IPS-18a (cell line): ENCODE data around the gene OR8D4.
"Not testable (repeated sequence)": the region's sequence is repeated elsewhere in the genome, so short reads cannot be mapped to it uniquely, and the experiment has no call there.

Source experiments
- H3K27ac ChIP-seq: one replicate; pipeline ENCODE4 v1.5.1; 2013; ENCODE audit warnings: low read length
- H3K27me3 ChIP-seq: one replicate; pipeline ENCODE4 v1.6.1; 2013; ENCODE audit warnings: mild to moderate bottlenecking, low read length; ENCODE audit not compliant: control insufficient read depth, insufficient read depth
- H3K36me3 ChIP-seq: one replicate; pipeline ENCODE4 v1.6.1; 2013; ENCODE audit warnings: low read depth, low read length; ENCODE audit not compliant: control insufficient read depth
- H3K4me1 ChIP-seq: one replicate; pipeline ENCODE4 v1.6.1; 2013; ENCODE audit warnings: low read depth, low read length; ENCODE audit not compliant: control insufficient read depth
- H3K4me3 ChIP-seq: one replicate; pipeline ENCODE4 v1.5.1; 2013; ENCODE audit warnings: low read length
- H3K9ac ChIP-seq: one replicate; pipeline ENCODE4 v1.6.1; 2013; ENCODE audit warnings: mild to moderate bottlenecking, low read length, moderate library complexity
- H3K9me3 ChIP-seq: one replicate; pipeline ENCODE4 v1.6.1; 2013; ENCODE audit warnings: low read depth, low read length; ENCODE audit not compliant: control insufficient read depth

OR8D4 gene

DNA sequence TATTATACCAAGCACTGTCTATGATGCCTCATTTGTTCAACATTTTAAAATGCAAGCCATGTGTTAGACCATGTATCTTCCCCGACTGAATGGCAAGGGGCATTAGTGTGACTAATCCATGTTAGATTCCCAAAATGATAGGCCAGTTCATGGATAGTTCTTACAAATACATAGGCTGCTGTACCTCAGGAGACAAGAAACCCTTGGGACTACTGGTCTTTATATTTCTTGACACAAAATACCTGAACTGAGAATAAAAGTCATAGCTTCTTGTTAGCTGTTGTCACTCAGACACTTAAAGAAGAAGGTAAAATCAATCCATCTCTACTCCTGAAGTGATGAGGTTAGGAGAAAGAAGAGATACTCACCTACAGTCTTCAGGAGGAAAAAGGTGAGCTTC, at the start of gene OR8D4:
OR8D4 (plus strand) TSS at position 301 of the 400 bp plus-strand sequence. CDS start 4,265 bp downstream, outside the sequence.
- Histone ChIP-seq H3K9ac (no peak within 1 kb of the TSS), H3K4me1 (peaks cover 6% of the 10 kb centered on the region), H3K4me3 (no peak within 1 kb of the TSS)

DNA sequence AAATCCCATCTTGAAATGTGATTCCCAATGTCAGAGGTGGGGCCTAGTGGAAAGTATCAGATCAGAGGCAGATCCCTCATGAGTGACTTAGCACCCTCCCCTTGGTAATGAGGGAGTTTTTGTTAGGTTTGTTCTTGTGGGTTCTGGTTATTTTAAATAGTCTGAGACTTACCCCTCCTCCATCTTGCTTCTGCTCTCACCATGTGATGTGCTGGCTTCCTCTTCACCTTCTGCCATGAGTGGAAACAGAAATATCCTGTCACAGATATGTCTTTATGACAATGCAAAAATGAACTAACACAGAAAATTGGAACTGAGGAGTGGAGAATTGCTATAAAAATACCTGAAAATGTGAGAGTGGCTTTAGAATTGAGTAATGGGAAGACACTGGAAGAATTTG, 49.6 kb upstream of the OR8D4 start:
- Histone ChIP-seq H3K27me3 (no peaks in the 10 kb centered on the region), H3K4me1 (no peaks in the 10 kb centered on the region), H3K36me3 (no peaks in the 10 kb centered on the region), H3K4me3 (no peak overlapping the region), H3K27ac (no peak overlapping the region), H3K9ac (no peak overlapping the region), H3K9me3 (no peaks in the 10 kb centered on the region)

More for the DNA sequence above, at the start of gene OR8D4:
- no peaks in the 10 kb centered on the region for H3K9me3 ChIP-seq
- H3K36me3 ChIP-seq, result no peaks in the 10 kb centered on the region
- no peak within 1 kb of the TSS for H3K27ac ChIP-seq
- H3K27me3 ChIP-seq, result no peaks in the 10 kb centered on the region

DNA sequence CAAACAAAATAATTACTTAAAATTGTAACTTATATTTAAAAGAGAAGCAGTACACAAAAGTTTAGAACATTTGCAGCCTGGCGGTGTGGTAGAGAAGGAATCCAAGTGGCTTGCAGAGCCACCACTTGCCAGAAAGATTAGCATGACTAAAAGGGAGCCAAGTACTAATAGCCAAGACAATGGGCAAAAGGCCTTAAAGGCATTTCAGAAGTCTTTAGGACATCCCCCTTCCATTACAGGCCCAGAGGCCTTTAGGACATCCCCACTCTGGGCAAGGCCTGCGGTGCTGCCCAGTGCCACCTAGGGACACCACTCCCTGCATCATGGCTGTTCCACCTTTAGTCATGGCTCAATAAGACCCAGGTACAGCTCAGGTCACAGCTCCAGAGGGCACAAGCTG, 48.9 kb upstream of the OR8D4 start:
- no peaks in the 10 kb centered on the region for H3K27me3 ChIP-seq
- no peak overlapping the region for H3K4me3 ChIP-seq
- no peak overlapping the region for H3K27ac ChIP-seq
- no peaks in the 10 kb centered on the region for H3K36me3 ChIP-seq
- no peaks in the 10 kb centered on the region for H3K4me1 ChIP-seq
- no peak overlapping the region for H3K9ac ChIP-seq
- no peaks in the 10 kb centered on the region for H3K9me3 ChIP-seq

DNA sequence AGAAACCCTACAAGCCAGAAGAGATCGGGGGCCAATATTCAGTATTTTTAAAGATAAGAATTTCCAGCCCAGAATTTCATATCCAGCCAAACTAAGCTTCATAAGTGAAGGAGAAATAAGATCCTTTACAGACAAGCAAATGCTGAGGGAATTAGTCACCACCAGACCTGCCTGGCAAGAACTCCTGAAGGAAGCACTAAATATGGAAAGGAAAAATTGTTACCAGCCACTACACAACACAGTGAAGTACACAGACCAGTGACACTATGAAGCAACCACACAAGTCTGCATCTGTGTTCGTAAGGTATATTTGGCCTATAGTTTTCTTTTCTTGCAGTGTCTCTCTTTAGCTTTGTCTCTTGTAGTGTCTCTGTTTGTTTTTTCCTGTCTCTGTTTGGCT, 45.5 kb upstream of the OR8D4 start:
- Histone ChIP-seq H3K4me1 (peaks cover 23% of the 10 kb centered on the region), H3K4me3 (no peak overlapping the region), H3K36me3 (no peaks in the 10 kb centered on the region), H3K9me3 (no peaks in the 10 kb centered on the region), H3K9ac (no peak overlapping the region), H3K27ac (no peak overlapping the region), H3K27me3 (no peaks in the 10 kb centered on the region)

DNA sequence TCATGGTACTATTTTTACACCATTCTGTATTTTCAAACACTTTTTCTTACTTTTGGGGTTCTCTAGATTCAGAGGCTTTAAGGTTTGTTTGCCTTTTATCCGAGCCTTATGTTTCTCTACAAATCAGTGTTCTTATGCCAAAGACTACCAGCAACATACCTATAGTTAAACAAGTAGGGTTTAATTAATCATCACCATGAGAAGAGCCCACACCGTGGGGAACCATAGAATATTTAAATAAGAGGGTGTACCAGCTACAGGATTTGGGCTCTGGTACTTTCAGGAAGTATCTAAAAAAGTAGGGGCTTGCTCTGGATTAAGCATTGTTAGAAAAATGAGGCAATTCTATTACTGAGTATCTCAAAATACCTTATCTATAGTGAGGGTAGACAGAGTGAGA, 42.2 kb upstream of the OR8D4 start:
- Histone ChIP-seq H3K27me3 (no peaks in the 10 kb centered on the region), H3K9ac (no peak overlapping the region), H3K9me3 (no peaks in the 10 kb centered on the region), H3K4me3 (peak overlapping the region; percentile 3), H3K4me1 (peaks cover 32% of the 10 kb centered on the region), H3K27ac (no peak overlapping the region), H3K36me3 (no peaks in the 10 kb centered on the region)

DNA sequence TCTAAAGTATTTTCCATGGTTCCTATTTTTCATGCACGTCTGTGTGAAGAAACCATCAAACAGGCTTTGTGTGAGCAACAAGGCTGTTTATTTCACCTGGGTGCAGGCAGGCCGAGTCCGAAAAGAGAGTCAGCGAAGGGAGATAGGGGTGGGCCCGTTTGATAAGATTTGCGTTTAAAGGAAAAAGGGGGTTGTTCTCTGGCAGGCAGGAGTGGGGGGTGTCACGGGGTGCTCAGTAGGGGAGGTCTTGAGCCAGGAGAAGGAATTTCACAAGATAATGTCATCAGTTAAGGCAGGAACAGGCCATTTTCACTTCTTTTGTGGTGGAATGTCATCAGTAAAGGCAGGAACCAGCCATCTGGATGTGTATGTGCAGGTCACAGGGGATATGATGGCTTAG, 36.7 kb upstream of the OR8D4 start:
- H3K4me3 ChIP-seq, H3K36me3 ChIP-seq, H3K9me3 ChIP-seq, H3K27me3 ChIP-seq, H3K27ac ChIP-seq, H3K9ac ChIP-seq: not testable (repeated sequence)
- H3K4me1 ChIP-seq, result peaks cover 19% of the 10 kb centered on the region

DNA sequence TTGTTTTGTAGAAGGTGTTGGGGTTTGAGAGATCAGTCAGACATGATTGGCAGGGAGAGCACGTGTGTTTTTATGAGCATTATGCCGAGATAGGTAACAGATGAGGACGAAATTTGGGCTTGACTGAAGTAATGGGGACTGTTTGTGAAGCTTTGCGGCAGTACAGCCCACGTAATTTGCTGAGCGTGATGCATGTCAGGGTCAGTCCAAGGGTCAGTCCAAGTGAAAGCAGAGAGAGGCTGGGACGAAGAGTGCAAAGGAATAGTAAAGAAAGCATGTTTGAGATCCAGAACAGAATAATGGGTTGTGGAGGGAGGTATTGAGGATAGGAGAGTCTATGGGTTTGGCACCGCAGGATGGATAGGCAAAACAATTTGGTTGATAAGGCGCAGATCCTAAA, 34.2 kb upstream of the OR8D4 start:
- H3K9me3 ChIP-seq, H3K36me3 ChIP-seq, H3K27me3 ChIP-seq, H3K27ac ChIP-seq, H3K4me3 ChIP-seq, H3K9ac ChIP-seq: not testable (repeated sequence)
- H3K4me1 ChIP-seq, result peaks cover 14% of the 10 kb centered on the region

DNA sequence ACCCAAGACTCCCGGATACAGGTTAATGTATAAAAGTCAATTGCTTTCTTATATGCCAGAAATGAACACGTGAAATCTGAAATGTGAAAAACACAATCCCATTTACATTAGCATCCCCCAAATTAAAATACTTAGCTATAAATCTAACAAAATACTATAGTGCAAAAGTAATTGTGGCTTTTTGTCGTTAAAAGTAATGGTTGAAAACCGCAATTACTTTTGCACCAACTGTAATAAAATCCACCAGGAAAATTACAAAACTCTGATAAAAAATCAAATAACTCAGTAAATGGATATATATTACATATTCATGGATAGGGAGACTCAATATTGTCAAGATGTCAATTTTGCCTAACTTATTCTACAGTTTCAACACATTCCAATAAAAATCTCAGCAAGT, 21.1 kb upstream of the OR8D4 start:
- H3K27me3 ChIP-seq, result no peaks in the 10 kb centered on the region
- no peak overlapping the region for H3K4me3 ChIP-seq
- no peaks in the 10 kb centered on the region for H3K9me3 ChIP-seq
- H3K4me1 ChIP-seq, result no peaks in the 10 kb centered on the region
- no peaks in the 10 kb centered on the region for H3K36me3 ChIP-seq
- H3K9ac ChIP-seq, result no peak overlapping the region
- no peak overlapping the region for H3K27ac ChIP-seq

DNA sequence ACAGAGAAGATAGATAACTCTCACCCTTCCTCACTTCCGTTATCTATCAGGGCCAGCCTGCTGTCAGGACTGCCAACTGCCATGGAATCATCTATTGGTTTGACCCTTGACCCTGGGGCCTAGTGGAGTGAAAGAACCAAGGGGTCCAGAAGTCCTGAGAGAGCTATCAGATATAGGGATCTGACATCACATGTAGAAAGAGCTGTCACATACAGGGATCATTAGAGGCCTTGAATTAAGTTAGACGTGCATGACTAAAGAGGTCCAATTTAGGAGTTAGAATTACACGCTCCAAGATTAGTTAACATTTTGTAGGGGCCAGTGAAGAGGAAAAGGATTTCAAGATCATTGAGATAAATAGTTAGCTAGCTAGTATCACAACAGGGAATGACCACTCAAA, 16.4 kb upstream of the OR8D4 start, which contains the start of gene TMEM225:
TMEM225 (minus strand) TSS at position 101 of the 400 bp plus-strand sequence. CDS start 245 bp downstream, outside the sequence.
- Histone ChIP-seq H3K9me3 (no peaks in the 10 kb centered on the region), H3K9ac (no peak within 1 kb of the TSS), H3K27ac (no peak within 1 kb of the TSS), H3K36me3 (no peaks in the 10 kb centered on the region), H3K4me3 (no peak within 1 kb of the TSS), H3K4me1 (no peaks in the 10 kb centered on the region), H3K27me3 (no peaks in the 10 kb centered on the region)

DNA sequence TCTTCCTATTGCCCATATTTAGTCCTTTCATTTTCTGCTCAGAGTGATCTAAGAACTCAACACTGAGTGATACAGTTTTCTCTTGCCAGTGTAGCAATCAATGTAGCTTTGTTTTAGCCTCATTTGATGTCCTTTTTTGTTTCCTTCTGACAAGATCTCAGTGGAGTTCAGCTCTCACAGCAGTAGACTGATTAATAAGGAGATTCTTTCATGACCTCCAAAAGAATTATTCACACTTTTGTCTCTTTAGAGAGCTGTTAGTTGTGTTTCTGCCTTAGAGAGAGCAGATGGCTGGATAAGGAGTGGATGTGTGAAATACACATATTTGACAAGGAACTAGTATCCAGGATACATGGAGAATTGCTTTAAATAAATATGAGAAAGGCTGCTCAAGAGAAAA, 9.9 kb upstream of the OR8D4 start:
- Histone ChIP-seq H3K36me3 (no peaks in the 10 kb centered on the region), H3K9me3 (no peaks in the 10 kb centered on the region), H3K27me3 (no peaks in the 10 kb centered on the region), H3K4me1 (peaks cover 3% of the 10 kb centered on the region), H3K4me3 (no peak overlapping the region), H3K9ac (no peak overlapping the region), H3K27ac (no peak overlapping the region)

DNA sequence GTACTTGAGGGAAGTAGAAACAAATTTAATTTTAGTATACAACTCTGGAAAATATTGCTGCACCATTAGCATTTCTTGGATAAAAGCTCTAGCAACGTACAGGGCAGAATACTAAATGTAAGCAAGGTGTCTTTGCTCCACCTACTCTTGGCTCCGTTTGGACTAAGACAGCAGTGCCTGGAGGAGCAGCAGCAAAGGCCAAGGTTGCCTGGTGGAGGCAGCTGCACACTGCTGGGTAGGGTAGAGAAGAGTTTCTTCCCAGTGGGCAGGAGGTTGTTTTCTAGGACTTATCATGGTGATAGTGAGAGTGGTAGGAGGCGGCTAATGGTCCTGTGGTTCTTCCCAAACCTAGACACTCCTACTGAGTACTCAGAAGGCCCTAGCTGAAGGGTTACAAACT, 2.2 kb upstream of the OR8D4 start:
- H3K9ac ChIP-seq, result no peak overlapping the region
- H3K27ac ChIP-seq, result no peak overlapping the region
- H3K27me3 ChIP-seq, result no peaks in the 10 kb centered on the region
- peaks cover 6% of the 10 kb centered on the region for H3K4me1 ChIP-seq
- H3K36me3 ChIP-seq, result no peaks in the 10 kb centered on the region
- H3K9me3 ChIP-seq, result no peaks in the 10 kb centered on the region
- no peak overlapping the region for H3K4me3 ChIP-seq

DNA sequence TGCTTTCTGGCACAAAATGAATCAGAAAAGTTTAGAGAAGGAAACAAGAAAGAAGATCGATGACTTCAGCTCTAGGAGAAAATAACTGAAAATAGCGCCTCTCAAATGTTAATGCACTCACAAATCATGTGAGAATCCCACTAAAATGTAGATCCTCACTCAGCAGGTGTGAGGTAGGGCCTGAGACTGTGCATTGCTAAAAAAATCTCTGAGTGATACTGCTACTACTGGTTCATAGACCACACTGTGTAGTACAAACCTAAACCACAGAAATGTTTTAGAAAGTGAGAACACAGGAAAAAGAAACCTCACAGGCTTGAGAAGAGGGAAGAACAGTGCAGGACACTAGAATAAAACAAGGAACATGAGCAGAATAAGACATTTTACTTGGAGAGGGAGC, 2.0 kb downstream of the OR8D4 start:
- Histone ChIP-seq H3K9me3 (no peaks in the 10 kb centered on the region), H3K4me3 (no peak overlapping the region), H3K9ac (no peak overlapping the region), H3K36me3 (no peaks in the 10 kb centered on the region), H3K4me1 (peaks cover 6% of the 10 kb centered on the region), H3K27me3 (no peaks in the 10 kb centered on the region), H3K27ac (no peak overlapping the region)
